Uterus (tissue), 2 donors: ENCODE results near the gene UNC93A.

ENCODE experiments used
- CTCF ChIP-seq, 4 experiments: fragments of 200-600 bp in 2 of 4; fragments of 450-650 bp in 2 of 4; sonication (generic) in 2 of 4; IDR thresholded peaks; one replicate each; pipeline ENCODE4 v1.5.1; 2016 to 2019; ENCODE audit warnings: antibody characterized with exemption in 4 of 4, mild to moderate bottlenecking in 2 of 4, moderate library complexity in 1 of 4
- POLR2A ChIP-seq, 2 donors: fragments of 450-650 bp; IDR thresholded peaks; one replicate each; pipeline ENCODE4 v1.6.1; 2016; ENCODE audit warnings: antibody characterized with exemption in 2 of 2, mild to moderate bottlenecking in 1 of 2, moderate library complexity in 1 of 2

DNA sequence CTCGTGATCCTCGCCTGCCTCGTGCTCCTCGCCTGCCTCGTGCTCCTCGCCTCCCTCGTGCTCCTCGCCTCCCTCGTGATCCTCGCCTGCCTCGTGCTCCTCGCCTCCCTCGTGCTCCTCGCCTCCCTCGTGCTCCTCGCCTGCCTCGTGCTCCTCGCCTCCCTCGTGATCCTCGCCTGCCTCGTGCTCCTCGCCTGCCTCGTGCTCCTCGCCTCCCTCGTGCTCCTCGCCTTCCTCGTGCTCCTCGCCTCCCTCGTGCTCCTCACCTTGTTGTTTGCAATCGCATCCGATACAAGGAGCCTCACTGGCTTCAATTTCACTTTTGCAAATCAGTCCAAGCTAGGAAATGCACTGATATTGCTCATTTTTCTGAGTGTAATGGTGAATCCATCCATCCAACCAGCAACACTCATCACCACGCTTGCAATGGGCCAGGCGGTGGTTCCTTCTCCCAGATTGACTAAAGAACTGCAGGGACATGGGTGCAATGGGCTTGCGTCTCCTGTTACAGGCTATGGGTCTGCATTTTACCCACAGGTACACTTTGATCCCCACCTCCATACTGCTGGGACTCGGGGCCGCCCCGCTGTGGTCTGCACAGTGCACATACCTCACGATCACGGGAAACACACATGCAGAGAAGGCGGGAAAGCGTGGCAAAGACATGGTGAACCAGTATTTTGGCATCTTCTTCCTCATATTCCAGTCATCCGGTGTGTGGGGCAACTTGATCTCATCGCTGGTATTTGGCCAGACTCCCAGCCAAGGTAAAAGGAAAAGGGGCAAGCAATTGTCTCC, 4.6 kb downstream of the UNC93A start:
- TF ChIP-seq CTCF (IDR thresholded peaks at IDR 0.05) (no peak), POLR2A (IDR thresholded peaks at IDR 0.05) (no peak)
